GM21723 (cell line): ENCODE results near the gene TMEM53.
"Not testable (repeated sequence)": the region's sequence is repeated elsewhere in the genome, so short reads cannot be mapped to it uniquely, and the experiment has no call there.

Source experiments
- ATAC-seq: cut with Tn5 transposase; IDR thresholded peaks from one replicate; pipeline ENCODE4 v1.9.1; 2021; ENCODE audit warnings: mild to moderate bottlenecking, moderate library complexity; ENCODE audit not compliant: unreplicated experiment

TMEM53 gene

DNA sequence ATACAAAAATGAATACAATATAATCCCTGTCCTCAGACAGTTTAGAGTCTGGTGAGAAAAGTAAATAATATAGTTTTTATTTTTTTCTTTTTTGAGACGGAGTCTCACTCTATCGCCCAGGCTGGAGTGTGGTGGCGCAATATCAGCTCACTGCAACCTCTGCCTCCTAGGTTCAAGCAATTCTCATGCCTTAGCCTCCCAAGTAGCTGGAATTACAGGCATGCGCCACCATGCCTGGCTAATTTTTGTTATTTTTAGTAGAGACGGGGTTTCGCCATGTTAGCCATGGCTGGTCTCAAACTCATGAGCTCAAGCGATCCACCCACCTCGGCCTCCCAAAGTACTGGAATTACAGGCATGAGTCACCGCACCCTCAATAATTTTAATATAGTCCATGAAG, 25.1 kb upstream of the TMEM53 start:
- ATAC-seq: not testable (repeated sequence)

DNA sequence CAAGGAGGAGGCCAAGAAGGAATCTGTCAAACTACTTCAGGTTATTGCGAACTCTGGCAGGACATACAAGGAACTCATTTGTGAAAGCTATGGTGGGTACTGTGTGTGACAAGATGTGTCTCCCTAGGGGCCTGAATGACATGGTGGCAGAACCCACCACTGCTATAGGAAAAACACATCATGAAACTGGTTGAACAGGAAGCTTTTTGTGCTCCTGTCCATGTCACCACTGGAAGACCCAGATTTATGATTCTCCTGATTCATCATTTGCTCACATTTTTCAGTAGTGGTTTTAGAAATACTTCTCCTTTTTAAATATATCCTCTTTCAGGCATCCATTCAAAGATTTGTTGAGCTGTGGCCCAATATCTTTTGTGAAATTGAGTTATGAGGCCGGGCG, 23.9 kb upstream of the TMEM53 start:
- no peak for ATAC-seq

DNA sequence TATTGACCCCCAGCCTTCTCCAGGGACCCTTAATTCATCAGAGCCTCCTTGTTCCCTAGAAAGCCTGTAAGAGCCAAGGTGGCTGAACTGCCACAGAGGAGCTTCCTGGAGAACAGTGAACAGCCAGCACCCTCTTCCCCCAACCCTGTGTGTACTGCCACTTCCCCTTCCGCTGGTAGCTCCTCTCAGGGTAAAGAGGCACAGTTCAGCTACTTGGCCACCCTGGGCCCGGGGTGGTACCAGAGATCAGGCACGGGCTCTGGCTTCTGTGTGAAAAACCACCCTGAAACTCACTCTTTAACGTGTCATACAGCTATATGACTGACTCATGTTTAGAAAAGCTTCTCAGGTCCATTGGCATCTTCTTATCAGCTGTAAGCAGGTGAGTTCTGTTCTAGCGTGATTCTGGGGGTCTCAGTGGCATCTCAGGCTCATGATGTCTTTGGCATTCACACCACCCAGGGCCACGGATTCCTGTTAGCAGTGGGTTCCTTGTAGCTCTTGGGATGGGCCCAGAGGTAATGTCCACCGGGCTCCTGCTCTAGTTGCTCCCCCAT, 22.6 kb upstream of the TMEM53 start:
- peak; percentile 48 for ATAC-seq

DNA sequence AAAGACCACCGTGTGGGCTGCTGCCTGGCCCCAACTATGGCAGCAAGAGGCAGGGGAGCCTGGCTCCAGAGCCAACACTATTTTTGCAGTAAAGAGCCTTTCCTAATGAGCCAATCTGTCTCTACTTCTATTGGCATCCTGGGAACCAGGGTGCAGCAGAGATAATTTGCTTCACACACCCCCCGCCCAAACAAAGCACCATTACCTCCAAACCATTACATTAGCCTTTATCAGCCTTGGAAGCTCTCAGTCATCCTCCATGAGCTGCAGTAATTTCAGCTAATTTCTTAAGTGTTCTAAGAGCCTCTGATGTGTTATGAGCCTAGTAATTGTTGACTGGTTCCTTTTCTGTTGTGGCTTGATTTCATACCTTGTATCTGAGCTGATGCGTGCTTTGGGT, 21.8 kb upstream of the TMEM53 start:
- no peak for ATAC-seq

DNA sequence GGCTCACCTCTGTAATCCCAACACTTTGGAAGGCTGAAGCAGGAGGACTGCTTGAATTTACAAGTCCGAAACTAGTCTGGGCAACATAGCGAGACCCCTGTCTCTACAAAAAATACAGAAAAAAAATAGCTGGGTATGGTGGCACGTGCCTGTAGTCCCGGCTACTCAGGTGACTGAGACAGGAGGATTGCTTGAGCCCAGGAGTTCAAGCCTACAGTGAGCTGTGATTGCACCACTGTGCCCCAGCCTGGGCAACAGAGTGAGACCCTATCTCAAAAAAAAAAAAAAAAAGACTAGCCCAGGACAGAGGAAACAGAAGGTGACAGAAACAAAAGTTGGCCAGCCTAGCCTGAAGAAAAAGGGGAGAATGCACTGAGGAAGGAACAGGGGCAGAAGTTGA, 21.4 kb upstream of the TMEM53 start:
- ATAC-seq: no peak

DNA sequence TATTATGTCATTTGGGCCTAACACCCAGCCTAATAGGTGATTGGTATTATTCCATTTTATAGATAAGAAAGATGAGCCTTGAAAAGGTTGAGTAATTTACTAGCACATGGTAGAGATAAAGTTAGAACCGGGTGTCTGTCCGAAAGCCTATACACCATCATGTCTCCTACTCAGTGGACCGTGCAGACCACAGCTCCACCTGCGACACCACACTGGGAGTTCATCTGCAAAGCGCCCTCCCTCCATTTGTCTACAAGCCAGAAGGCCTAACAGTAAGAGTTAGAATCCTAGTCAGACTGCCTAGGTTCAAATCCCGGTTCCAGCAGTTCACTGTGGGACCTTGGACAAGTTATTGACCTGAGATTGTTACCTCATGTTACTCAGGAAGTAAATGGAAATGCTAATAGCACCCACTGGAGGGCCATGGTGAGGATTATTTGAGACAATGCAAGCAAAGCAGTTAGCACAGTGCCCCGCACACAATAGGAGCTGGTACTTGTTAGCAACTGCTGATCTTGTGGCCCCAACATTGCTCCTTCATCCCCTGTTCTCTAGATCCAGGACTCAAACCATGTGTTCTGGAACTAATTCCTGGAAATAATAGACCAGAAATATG, 20.7 kb upstream of the TMEM53 start:
- ATAC-seq: peak; percentile 80

DNA sequence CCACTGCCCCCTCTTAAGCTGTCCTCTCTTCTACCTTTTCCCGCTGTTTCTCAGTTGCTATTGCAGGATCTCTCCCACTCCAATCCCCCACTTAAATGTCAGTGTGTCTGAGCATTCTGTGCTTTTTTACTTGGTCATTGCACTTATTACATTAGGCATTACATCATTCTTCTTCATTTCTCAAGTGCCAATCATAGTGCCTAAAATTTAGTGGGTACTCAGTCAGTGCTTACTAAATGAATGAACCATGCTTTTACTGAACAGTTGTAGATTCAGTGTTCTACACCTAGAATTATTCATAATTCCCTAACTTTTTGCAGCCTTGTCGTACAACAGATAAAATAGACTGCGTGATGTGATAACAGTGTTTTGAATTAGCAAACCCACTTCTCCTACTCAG, 19.6 kb upstream of the TMEM53 start:
- no peak for ATAC-seq

DNA sequence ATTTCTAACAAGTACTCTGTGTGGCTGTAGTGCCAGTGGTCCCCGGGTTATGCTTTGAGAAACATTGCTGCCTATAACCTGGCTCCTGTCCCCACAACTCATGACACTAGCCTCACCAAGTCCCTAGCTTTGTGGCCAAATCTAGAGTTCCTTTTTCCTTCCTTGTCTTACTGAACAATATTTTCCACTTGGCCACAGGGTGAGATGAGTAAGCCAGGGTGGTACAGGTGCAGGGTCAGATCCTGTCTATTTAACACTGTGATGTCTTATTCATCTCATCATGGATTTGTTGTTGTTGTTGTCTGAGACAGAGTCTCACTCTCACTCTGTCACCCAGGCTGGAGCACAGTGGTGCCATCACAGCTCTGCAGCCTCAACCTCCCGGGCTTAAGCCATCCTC, 18.9 kb upstream of the TMEM53 start:
- ATAC-seq: no peak

DNA sequence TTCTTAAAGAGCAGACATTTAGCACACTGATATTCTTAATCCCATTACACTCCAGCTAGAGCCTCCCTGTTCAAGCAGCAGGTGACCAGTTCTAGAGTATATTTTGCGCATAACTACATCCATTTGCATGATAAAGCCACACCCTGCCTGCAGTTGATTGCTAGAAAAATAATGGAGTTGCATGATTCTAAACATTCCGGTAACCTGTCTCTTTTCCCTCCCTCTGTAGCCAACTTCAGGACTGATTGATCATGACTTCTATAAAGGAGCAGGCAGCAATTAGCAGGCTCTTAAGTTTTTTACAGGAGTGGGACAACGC, 15.1 kb upstream of the TMEM53 start:
- no peak for ATAC-seq

DNA sequence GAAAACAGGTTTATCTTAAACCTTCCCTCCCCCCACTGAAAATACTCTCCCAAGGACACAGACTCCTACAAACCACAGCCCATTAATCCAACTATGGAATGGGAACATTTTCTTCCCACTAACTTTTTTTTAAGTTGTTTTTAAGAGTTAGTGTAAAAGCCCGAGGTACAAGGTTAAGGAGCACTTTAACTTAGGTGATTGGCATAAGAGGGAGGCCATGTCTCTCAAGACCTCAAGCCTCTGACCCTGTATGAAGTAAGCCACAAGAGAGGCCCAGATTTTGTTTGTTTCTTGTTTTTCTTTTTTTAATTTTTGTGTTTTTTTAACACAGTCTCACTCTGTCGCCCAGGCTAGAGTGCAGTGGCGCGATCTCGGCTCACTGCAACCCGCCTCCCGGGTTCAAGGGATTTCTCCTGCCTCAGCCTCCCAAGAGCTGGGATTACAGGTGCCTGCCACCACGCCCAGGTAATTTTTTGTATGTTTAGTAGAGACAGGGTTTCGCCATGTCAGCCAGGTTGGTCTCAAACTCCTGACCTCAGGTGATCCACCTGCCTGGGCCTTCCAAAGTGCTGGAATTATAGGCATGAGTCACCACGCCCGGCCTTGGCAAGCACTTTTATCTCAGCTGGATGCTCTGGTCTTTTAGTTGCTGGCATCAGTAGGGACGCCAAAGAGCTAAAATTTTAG, 14.6 kb upstream of the TMEM53 start:
- no peak for ATAC-seq

DNA sequence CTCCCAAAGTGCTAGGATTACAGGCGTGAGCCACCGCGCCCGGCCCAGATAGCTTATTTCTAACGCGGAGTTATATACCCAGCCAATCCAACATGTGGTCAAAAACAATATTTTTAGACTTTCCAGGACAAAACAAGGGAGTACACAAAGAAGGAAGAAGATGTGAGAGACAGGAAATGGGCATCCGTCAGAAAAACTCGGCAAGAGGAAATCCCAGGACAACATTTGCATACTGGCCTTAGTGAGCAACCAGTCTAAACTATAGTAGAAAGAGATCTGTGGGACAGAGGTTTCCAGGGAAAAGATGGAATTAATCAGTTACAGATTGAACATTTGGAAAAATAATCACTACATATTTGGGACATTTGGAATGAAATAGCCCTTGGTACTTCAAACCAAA, 11.6 kb upstream of the TMEM53 start:
- no peak for ATAC-seq

DNA sequence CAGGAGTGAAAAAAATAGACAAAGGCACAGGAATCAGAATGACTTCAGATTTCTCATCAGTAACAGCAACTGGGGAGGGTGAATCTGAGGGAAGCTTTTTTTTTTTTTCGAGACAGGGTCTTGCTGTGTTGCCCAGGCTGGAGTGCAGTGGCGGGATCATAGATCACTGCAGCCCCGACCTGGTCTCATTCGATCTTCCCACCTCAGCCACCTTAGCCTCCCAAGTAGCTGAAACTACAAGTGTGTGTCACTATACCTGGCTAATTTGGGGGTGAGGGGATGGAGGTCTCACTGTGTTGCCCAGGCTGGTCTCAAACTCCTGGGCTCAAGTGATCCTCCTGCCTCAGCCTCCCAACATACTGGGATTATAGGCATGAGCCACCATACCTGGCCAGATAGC, 10.9 kb upstream of the TMEM53 start:
- no peak for ATAC-seq

DNA sequence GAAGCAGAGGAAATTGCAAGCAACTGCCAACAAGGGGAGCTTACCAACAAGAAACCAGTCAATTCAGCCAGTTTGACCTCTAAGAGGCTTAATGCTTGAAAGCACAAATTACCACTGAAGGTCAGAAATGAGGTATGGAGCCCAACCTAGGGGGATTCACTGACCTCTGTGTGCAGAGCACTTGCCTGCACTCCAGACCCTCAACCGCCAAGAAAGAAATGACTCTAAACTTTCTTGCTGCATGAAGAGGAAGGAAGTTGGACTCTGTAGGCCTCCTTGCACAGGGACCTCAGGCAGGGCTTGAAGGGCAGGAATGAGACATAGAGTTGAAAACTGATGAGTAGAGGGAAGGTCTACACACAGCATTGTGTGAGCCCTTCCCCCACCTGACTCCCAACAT, 10.2 kb upstream of the TMEM53 start:
- peak; percentile 85 for ATAC-seq

DNA sequence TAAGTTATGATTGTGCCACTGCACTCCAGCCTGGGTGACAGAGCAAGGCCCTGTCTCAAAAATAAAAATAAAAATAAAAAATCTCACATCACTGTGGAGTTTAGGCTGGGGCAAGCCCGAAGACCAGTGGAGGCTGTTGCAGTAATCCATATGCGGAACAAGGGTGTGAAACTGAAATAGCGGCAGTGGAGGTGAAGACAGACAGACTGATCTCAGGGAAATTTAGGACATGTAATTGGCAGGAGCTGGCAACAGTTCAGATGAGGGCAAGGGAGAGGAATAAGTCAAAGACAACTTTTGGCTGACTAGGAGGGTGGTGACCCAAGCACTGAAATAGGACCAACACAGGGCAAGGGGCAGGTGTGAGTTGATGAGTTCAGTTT, 8.6 kb upstream of the TMEM53 start:
- ATAC-seq: no peak

DNA sequence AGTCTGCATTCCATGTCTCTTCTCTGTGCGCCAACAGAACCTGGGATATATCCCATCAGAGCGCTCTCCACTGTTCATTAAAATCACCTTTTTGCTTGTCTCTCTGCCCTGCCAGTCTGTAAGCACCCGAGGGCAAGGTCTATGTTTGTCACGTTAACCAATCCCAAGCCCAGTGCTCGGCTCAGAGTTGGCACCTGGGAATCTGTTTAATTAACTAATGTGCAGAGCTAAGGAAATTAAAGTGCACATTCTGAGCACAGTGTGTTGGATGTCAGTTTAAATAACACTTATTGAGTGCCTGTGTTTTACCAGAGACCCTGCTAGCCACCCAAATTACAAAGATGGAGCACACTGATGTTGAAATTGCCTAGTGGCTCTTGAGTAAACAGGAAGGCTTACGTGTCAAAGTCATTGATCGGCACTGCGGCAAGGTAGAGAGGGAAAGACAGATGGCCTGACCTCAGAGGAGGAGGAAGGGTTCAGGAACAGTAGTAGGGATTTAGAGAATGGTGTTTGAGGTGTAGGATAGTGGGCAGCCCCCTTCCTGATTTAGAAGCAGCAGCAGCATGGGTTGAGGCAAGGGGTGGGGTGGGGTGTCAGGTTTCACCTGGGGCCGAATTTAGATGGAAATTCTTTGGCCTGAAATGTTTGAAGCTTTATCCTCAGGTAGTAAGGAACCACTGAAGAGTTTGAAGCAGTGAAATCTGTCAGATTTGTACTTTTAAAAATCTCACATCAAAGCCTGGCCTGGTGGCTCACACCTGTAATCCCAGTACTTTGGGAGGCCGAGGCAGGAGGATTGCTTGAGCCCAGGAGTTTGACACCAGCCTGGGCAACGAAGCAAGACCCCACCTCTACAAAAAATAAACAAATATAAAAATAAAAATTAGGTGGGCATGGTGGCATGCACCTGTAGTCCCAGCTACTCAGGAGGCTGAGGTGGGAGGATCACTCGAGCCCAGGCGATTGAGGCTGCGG, 7.9 kb upstream of the TMEM53 start:
- no peak for ATAC-seq

DNA sequence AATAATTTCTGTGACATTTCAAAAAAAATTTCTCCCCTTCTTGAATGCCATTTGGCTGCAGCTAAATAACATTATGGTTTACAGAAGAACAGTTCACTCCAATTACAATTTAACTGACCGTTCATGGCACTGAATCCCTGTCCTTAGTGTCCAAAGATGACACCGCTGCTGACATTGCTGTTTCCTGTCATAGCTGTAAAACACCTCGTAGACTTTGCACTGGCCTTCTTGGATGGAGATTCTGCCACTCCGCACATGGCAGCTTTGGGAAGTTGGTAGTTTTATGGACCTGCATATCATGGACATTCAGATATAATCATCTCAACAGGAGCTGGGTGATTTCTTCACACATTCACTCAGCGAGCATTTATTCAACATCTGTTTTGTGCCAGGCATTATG, 5.2 kb upstream of the TMEM53 start:
- ATAC-seq: no peak

DNA sequence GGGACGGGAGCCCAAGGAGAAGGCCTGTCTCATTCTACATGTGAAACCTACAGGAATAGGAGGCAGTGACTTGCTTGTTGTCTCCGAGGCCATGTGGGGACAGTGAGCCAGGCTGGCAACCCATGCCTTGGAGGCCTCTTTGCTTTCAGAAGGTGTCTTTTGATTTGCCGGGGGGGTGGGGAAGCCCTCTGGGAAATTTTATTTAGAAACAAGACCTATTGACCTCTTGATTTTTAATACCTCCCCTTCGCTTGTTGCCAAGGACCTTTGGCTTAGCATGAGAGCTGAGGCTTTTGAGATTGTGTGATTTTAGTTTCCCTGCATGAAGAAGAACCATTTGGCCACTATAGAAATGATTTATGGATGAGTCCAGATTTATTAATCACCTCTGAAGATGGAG, 4.3 kb upstream of the TMEM53 start:
- ATAC-seq: no peak

DNA sequence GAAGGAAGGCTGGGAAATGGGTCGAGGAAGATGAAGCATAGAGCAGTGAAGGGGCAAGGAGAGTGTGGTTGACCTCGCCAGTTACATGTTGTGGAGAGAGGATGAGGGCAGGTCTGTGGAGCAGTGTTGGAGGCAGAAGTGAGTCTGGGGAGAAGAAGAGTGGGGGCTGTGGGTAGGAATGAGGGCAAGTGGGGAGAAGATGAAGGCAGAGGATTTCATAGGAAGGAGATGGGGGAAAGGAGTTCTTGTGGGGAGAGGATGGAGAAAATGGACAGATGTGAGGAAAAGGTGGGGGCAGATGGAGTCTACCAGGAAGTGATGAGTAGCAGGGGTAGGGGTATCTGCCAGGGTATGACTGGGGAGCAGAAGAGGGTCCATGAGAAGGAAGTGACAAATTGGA, 3.8 kb upstream of the TMEM53 start:
- ATAC-seq: no peak

DNA sequence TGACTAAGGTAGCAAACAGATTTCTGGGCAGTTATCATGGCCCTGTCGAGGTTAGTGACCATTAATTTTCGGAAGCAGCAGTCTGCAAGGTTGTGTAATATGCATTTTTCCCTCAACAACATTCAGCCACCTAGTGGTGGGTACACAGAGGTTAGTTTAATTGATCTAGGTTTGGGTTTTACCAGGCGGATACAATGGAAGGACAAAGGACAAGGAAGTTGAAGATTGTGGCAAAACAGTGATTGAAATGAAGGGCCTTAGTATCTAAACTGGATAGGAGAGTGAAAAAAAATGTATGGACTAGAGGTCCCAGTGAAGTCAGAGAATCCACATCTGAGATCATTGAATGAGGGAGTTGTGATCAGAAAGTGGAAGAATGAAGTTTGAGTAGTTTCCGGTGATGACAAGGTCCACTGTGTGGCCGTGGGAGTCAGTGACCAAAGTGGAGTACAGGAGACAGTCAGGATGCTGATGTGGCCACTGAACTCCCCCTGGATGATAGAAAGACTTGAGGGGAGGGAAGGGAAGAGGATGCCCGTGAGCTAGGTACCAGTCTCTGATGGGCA, 3.0 kb upstream of the TMEM53 start:
- ATAC-seq: no peak

DNA sequence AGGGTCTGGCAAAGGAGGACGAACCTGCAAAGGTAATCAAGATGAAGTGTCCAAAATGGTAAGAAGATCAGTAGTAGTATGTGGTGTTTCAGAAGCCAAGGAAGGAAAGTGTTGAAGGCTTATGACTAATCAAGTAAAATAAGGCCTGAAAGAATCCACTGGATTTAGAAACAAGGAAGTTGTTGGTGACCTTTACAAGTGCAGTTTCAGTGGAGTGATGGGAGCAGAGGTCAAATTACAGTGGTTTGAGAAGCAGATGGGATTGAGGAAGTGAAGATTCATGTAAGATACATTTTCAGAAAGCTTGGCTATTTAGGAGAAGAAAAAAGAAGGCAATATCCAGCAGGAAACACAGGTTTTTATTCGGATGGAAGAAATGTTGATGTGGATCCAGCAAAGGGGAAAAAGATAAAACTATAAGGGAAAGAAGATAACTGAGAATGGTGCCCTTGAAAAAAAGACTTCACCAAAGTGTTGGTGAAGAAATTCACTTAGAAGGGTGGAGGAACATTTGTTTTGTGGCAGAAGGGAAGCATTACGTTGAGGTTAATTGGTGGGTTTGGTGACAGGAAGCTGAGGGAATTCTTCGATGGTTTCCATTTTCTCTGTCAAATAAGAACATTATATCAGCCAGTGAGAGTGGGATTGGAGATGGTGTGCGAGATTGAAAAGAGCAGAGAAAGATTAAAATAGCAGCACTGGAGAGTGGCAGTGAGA, 2.4 kb upstream of the TMEM53 start:
- ATAC-seq: no peak

DNA sequence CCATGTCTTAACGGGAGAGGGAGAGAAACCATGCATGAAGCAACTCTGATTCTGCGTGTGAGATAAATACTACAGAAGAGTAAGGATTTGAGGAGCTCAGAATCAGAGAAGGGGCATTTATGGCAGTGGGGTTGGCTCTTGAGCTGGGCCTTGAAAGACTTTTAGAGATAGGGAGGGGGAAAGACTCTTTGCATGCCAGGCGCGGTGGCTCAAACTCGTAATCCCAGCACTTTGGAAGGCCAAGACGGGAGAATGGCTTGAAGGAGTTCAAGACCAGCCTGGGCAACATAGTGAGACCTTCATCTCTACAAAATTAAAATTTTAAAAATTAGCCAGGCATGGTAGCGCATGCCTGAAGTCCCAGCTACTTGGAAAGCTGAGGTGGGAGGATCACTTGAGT, 905 bp upstream of the TMEM53 start:
- ATAC-seq: no peak
